Activated CD8-positive, alpha-beta memory T cell treated with anti-CD3 and anti-CD28 coated beads, Interleukin-2, amount 50 U/mL, for 48 hours (primary cell): ENCODE results near the gene SLC39A6.
"Not testable (repeated sequence)": the region's sequence is repeated elsewhere in the genome, so short reads cannot be mapped to it uniquely, and the experiment has no call there.

Source experiments
- DNase-seq: peaks from one replicate; pipeline ENCODE4 v3.0.0-alpha.2; 2020

Gene SLC39A6

GRCh38 chr18:36092116-36092515 lies 37.0 kb downstream of the SLC39A6 start:
- DNase-seq = not testable (repeated sequence)

DNA sequence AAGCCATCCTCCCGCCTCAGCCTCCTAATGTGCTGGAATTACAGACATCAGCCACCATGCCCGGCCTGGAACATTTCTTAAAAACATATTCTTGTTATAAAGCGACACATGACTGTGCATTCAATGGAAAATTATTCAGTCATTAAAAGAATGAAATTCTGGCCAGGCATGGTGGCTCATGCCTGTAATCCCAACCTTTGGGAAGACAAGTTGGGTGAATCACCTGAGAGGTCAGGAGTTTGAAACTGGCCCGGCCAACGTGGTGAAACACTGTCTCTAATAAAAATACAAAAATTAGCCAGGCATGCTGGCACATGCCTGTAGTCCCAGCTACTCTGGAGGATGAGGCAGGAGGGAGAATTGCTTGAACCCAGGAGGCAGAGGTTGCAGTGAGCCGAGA lies 40.1 kb downstream of the SLC39A6 start:
- DNase-seq = no peak

GRCh38 chr18:36088256-36088655 lies 40.9 kb downstream of the SLC39A6 start:
- DNase-seq = no peak

DNA sequence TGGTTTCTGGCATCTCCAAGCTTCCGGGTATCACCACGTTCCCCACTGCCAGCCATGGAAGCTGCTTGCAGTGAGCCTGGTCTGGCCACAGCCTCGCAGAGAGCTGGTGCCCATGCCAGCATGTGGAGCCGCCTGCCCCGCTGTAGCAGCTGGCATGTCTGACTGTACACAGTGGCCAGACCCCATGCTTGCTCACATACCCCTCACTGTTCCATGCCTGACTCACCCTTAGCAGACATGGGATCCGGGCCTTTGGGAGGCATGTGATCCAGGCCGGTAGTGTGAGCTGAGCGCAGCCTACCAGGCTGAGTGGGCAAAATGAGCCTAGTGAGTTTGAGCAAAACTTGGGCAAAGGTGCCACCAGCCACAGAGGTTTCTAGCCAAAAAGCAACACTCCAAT lies 43.0 kb downstream of the SLC39A6 start:
- DNase-seq = no peak

DNA sequence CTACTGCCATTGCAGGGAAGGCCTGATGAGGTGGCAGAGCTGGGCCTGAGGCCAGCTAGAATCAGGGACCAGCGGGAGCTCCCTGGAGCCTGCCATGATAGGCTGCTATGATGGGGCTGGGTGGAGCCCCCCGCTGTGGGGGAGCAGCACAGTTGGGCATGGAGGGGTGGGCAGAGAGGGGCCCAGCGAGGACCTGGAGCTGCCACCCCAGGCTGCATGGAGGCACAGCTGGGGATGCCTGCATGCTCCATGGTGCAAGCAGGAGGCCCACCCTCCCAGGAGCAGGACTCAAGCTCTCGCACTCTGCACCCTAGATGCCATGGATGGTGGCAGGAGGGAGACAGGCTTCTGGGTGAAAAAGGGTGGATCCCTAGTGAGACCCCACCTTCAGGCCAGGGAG lies 43.9 kb downstream of the SLC39A6 start:
- no peak for DNase-seq

DNA sequence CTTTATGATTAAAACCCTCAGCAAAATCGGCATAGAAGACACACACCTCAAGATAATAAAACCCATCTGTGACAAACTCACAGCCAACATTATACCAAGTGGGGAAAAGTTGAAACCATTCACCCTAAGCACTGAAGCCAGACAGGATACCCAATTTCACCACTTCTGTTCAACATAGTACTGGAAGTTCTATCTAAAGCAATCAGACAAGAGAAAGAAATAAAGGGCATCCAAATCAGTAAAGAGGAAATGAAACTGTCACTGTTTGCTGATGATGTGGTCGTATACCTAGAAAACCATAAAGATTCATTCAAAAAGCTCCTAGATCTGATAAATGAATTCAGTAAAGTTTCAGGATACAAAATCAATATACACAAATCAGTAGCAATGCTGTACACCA lies 45.4 kb downstream of the SLC39A6 start:
- no peak for DNase-seq

DNA sequence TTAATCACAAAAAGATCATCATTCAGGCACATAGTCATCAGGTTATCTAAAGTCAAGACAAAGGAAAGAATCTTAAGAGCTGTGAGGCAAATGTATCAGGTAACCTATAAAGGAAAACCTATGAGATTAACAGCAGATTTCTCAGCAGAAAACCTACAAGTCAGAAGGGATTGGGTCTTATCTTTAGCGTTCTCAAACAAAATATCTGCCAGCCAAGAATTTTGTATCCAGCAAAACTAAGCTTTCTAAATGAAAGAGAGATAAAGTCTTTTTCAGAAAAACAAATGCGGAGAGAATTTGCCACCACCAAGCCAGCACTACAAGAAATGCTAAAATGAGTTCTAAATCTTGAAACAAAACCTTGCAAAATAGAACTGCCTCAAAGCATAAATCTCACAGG lies 48.0 kb downstream of the SLC39A6 start:
- DNase-seq = not testable (repeated sequence)

DNA sequence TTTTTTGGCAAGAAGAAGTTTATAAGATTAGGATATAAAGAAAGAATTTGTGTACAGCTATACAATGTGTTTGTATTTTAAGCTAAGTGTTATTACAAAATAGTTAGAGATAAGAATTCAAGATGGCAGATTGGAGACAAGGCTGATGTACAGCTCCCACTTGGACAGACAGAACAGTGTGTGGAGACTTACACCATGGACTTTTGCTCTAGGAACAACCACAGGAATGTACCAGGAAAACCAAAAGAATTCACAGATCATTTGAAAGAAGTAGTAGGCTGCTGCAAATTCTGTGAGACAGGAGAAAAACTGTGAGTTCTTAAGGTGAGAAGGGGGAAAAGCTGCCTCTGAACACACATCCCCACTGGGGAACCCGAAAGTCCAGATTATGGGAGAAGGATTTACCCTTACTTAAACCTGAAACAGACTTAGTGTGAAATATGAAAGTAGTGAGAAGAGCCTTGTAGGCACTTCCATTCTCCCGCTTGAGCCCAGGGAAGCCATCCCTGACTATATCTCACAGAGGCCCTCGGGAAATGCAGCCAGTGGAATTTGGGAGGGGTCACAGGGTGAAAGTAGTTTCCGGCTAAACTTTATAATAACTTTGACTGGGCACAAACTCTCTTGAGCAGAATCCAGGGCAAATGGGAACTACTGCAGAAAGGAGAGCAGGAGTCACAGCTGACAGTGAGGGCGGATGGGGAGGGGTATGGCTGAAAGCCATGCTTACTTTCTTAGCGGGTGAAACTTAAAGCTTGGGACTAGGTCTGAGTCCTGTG lies 50.2 kb downstream of the SLC39A6 start:
- DNase-seq = no peak

DNA sequence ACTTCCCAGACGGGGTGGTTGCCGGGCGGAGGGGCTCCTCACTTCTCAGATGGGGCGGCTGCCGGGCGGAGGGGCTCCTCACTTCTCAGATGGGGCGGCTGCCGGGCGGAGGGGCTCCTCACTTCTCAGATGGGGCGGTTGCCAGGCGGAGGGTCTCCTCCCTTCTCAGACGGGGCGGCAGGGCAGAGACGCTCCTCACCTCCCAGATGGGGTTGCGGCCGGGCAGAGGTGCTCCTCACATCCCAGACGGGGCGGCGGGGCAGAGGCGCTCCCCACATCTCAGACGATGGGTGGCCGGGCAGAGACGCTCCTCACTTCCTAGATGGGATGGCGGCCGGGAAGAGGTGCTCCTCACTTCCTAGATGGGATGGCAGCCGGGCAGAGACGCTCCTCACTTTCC lies 51.4 kb downstream of the SLC39A6 start:
- DNase-seq = not testable (repeated sequence)

GRCh38 chr18:36075862-36076587 lies 53.1 kb downstream of the SLC39A6 start:
- no peak for DNase-seq

DNA sequence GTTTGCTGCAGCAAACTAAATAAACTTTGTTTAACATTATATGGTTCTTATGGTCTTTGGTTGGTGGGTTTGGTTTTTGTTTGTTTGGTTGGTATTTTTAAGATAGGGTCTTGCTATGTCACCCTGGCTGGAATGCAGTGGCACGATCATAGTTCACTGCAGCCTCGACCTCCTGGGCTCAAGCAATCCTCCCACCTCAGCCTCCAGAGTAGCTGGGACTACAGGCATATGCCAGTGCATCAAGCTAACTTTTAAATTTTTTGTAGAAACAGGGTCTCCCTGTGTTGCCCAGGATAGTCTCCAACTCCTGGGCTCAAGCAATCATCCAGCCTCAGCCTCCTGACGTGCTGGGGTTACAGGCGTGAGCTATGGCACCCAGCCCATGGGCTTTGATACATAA lies 54.7 kb downstream of the SLC39A6 start:
- DNase-seq = no peak

DNA sequence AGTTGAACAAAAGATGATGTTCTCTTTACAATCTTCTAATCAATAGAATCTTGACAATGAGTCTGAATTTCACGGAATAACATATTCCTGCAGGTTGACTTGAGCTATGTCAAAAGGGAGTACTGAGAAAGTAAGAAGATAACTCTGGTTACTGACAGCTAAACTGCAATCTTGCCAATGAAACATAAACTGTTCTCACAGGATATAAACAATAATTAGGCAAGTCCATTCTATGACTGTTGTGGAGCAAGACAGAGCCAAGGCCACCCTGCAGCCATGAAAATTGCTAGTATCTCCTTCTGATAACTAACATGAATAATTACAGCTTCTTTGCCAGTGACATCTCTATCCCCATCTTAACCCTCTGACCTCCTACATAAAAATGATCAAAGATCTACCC lies 55.5 kb downstream of the SLC39A6 start:
- DNase-seq = no peak

- DNase-seq = not testable (repeated sequence)
These were observed 56.7 kb downstream of the SLC39A6 start for GRCh38 chr18:36072406-36072805.

DNA sequence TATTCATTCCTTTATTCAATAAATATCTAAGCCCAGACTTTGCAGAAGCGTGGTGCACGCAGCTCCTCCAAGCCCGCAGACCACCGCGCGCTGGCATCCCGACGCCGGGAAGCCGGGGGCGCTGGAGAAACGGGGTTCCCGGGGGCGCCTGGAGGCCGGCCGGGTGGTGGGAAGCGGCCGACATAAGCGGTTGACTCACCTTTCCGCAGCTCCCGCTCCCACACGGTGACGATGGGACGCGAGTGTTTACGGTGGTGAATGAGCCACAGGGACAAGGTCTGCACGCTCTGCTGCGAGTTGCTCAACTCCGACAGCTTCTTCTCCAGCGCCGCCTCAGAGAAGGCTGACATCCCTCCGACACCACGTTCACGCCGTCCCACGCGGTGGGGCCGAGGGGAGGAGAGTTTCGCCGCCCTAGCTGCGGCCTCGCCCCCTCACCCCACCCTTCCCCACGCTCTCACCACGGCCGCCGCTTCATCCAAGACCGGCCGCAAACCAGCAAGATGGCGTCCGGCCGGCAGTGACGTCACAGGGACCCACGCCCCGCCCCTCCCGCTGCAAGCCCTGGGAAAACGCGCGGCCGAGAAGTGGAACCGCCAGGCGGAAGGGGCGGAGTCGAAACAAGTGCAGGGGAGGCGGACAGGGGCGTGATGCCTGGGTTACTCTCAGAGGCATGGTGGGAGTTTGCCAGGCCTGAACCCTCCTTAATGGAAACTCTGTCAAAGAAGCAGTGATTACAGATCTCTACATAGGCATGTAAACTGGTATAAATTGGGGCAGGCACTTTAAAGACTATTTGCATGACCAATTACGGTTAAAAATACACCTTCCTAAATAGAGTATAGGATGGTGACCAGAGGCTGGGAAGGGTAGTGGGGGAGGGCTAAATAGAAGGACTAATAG lies 61.8 kb downstream of the SLC39A6 start, which contains the start of gene RPRD1A:
TSS of gene RPRD1A (minus strand) at position 505 of the 903 bp plus-strand sequence. CDS start at position 350, 155 bp downstream.
- peak; percentile 99 for DNase-seq

- DNase-seq = no peak
These were observed 62.5 kb downstream of the SLC39A6 start for GRCh38 chr18:36066686-36067054.

DNA sequence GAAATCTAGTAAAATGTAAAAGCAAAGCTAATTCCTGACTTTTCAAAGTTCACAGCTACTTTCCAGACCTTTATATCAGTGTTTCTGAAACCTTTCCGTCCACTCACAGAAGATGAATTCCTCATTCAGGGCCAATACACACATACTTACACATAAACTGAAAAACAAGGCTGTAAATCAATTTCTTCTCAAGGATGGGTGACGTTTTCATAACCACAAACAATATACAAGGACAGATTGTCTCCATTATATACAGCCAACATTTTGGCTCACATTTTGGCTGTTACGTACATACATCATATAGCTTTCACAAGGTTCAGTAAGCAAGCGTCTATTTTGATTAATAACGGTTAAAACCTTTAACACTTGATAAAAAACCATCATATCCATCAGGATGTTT lies 63.1 kb downstream of the SLC39A6 start:
- no peak for DNase-seq

DNA sequence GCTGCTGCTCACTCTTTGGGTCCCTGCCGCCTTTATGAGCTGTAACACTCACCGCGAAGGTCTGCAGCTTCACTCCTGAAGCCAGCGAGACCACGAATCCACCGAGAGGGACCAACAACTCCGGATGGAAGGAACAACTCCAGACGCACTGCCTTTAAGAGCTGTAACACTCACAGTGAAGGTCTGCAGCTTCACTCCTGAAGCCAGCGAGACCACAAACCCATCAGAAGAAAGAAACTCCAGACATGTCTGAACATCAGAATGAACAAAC lies 64.4 kb downstream of the SLC39A6 start:
- DNase-seq = not testable (repeated sequence)

DNA sequence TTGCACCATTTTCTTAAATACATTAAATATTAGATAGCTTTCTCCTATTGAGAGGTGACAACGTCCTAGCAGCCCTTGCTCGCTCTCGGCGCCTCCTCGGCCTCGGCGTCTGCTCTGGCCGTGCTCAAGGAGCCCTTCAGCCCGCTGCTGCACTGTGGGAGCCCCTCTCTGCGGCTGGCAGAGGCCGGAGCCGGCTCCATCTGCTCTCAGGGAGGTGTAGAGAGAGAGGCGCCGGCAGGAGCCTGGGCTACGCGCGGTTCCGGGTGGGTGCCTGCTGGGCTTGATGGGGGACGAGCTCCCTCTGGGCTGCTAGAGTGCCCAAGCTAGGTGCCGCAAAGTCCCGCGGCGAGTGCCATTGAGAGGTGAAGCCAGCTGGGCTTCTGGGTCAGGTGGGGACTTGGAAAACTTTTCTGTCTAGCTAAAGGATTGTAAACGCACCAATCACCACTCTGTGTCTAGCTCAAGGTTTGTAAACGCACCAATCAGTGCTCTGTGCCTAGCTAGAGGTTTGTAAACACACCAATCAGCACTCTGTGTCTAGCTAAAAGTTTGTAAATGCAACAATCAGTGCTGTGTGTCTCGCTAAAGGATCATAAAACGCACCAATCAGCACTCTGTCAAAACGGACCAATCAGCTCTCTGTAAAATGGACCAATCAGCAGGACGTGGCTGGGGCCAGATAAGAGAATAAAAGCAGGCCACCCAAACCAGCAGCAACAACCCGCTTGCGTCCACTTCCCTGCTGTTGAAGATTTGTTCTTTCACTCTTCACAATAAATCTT lies 64.9 kb downstream of the SLC39A6 start:
- DNase-seq = no peak

DNA sequence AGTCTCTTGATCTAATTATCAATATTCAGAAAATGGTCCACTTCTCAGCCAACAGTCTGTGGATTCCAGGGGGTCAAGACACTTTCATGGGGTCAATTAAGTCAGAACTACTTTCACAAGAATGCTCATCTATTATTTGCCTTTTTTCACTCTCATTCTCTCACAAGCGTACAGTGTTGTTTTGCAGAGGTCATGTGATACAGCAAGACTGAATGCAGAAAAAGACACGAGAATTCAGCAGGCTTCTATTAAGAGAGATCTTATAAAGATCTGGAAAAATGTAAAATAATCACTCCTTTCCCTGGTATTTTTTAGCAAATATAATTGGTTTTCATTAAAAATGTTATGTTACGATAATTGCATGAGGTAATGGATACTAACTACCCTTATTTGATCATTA lies 70.5 kb downstream of the SLC39A6 start:
- no peak for DNase-seq
